Suppressor macrophage (primary cell): ENCODE measurements around the gene BRD1.
"Not testable (repeated sequence)": the region's sequence is repeated elsewhere in the genome, so short reads cannot be mapped to it uniquely, and the experiment has no call there.

Source experiments
- DNase-seq, 4 experiments: peaks; one replicate each; pipeline ENCODE4 v3.0.0-alpha.2; 2020 to 2022

BRD1 gene

DNA sequence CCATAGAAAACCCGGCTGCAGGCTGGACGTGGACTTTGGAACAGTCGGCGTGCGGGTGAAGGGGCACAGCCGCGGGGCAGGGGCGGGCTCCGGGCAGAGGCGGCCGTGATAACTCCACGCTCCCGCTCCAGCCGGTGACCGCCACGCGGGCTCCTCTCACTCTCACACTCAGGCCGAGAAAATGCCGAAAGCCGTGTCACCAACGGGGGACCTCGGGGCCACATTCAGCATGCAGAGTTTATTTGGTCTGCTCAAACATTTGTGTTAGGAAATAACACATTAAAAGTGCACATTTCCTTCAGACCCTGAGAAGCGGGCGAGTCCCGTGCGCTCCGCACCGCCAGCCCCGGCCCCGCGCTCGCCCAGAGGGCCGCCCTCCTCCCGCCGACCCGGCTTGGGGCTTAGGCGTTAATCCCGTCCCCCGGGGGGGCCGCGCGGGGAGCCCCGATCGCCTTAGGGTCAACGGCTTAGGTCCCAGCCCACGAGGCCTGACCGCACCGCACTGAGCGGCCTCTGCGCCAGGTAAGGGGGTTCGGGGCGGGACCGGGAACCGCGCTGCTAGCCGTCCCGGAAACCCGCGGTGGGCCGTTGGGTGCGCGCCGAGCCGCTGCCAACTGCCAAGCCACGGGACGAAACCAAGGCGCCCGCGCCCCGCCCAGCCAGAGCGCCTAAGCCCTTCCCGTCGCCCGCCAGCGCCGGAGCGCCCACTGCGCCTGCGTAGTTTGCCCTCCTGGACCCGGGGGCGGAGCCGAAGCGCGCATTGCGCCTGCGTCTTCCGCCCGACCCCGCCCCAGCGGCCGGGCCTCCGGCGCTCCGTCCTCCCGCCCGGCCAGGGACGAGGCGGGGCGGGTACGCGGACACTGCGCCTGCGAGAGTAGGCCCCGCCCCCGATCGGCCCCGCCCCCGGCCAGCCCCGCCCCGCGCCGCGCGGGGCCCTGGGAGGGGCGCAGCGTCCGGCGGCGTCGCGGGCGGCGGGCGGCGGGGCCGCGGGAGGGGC, 25.5 kb upstream of the BRD1 start, which contains the start of gene ZBED4:
ZBED4 (plus strand) TSS at position 947 of the 997 bp plus-strand sequence. CDS start 29,819 bp downstream, outside the sequence.
- peak; percentile 99 to 100 (median 100) for DNase-seq

DNA sequence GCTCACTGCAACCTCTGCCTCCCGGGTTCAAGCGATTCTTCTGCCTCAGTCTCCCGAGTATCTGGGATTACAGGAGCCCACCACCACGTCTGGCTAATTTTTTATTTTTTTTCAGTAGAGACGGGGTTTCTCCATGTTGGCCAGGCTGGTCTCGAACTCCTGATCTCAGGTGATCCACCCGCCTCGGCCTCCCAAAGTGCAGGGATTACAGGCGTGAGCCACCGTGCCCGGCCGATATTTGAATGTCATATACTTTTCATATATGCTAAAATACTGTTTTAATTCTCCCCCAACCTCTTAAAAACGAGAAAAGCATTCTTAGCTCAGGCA, 24.9 kb upstream of the BRD1 start:
- DNase-seq: not testable (repeated sequence)

DNA sequence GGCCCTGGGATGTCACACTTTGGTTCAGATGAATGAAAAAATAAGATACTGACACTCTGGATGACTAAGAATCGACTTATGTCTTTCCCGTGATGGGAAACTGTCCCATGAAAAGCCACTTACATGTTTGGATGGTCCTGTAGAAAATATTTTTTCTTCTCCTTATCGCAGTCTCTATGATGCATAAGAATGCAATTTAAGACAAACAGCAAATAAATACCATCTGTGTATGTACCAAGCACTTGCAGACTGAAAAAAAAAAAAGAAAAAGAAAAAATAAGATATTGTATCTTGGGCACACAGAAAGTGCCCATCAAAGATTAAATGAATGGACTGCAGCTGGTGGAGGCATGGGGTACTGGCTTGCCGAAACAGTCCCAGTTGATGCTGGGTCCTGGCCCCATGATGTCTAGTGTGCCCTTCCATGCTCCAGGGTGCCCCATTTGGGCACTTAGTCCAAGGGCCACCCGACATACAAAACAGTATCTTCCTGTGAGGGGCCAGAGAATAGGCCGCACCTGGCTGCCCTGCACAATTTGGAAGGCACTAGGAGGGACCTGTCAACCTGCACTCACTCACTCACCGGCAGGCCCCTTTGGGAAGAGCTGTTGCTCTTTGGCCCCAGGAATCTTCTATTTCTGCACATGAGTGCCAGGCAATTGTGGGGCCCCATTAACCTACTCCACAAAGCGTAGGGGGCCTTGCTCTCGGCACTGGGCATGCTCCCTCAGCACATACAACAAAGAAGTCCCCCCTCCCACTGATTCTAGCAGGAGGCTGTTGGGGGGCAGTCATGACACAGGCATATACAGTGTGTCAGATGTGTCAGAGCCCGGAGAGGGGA, 23.5 kb upstream of the BRD1 start:
- DNase-seq: no peak

DNA sequence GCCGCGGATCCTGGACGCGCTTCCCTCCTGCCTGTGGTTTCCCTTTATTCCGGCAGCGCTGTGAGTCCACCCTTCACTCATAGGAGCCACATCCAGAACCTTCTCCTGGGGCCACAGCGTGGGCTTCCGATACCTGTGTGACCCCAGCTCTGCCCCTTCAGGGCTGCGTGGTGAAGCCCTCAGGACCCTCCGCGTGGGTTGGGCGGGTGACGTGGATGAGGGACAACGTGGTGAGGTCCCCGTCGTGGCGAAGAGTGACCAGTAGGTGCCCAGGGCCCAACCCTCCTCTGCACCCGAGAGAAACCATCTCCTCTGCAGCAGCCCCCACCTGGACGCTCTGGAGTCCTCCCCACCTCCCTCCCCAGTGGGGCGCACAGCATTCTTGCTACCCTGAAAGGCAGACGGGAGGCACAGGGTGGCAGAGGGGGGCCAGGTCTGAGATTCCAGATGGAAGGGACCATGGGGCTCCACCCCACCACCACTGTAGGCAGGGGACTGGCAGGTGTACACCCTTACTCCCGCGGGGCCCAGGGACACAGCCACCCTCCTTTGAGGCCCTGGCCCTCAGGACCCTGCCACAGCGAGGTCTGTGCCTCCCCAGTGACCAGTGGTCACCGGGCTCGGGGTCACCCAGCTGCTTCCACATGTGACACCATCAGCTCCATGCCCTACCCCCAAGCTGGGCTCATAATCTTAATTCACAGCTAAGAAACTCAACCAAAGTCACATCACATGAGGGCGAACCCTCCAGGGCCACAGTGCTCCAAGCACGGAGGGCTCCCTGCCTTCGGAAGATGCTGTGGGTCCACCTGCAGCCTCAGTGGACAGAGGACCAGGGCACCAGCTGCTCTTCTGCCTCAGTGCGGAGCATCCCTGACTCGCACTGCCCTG, 22.6 kb upstream of the BRD1 start:
- DNase-seq: peak in 1 of 4 experiments; percentile 20

DNA sequence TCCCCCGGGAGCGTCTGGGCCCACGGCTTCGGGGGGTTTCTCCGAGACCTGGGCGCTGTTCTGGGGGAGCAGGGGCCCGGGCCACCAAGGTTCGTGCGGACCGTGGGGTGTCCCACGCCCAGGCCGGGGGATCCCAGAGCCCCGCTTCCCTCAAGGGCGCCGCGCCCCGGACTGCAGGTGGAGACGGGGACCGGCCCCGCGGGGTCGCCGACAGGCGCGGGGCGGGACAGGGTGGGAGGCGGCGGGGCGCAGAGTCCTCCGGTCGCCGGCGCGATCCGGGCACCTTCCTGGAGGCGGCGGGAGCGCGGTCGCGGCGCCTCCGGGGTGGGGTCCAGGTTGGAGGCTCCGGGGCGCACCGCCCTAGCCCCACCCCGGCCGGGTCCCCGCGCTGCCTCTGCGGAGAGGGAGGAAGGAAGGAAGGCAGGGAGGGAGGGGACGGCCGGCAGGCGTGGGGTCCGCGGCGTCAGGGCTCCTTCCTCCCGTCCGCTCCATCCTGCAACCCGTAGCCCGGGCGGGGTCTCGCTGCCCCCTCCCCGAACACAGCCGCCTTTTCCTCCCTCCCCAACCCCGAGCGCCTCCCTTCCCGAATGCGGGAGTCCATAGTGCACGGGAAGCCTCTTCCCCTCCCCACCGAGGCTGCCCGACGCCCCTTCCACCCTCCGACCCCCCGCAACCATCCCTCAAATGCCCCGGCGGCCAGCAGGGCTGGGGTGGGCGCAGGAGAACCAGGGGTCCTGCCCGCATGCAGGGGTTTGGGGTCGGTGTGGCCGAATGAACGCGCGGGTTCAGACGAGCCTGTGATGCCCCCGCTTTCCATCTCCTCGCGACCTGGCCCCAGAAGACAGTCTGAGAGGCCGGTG, 21.7 kb upstream of the BRD1 start:
- peak in 1 of 4 experiments; percentile 44 for DNase-seq

DNA sequence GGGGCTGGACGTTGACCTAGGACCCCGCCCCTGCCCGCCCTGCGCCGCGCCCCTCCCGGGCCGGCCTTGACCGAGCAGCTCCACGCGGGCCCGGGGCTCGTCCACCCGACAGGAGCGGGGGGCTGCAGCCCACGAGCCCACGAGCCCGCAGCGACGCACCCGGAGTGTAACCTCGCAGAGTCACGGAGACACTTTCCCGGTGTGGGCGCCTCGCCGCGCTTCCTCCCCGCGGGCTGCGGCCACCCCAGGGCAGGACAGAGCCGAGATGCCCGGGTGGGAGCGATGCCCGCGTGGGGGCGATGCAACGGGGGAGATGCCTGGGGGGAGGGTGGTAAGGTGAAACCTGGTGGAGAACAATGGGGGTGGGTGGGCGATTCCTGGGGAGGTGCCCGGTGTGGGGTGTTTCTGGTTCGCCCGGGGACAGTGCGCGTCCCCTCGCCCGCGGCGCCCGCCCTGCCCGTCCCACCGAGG, 21.1 kb upstream of the BRD1 start:
- DNase-seq: peak in 3 of 4 experiments; percentile 25 to 64 (median 53)

DNA sequence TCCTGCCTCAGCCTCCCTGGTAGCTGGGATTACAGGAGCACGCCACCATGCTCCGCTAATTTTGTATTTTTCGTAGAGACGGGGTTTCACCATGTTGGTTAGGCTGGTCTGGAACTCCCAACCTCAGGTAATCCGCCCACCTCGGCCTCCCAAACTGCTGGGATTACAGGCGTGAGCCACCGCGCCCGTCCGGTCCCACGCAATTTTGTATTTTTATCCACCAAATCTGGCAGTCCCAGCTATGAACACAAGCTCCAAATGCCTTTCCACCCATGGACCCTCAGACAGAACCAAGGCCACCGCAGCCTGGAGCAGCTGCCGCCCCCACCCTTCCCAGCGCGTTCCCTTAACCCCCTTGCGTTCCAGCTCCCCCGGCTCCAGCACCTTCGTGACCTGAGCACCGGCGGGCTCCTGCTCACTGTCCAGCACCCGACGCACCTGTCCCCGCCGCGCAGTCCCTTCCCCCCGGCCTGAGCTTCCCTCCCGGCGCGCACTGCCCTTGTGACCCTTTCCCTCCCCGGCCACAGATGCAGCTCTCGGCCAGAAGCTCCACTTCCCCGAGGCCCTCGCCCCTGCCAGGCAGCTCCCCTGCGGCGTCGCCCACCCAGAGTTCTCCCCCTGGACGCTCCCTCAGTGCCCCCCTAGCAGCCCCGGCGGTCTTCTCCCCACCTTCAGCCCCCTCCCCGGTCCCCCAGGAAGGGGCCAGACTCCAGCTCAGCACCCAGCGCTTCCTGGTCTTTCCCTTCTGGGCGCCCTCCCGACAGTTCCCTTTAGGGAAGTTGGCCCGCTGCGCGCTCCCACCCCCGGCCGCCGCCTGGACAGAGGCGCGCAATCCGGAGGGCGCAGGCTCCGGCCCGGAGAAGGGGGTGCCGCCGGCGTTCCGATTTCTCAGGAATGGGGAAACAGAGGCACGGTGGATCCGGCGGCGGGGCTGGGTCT, 20.3 kb upstream of the BRD1 start:
- peak; percentile 77 to 92 (median 84) for DNase-seq

DNA sequence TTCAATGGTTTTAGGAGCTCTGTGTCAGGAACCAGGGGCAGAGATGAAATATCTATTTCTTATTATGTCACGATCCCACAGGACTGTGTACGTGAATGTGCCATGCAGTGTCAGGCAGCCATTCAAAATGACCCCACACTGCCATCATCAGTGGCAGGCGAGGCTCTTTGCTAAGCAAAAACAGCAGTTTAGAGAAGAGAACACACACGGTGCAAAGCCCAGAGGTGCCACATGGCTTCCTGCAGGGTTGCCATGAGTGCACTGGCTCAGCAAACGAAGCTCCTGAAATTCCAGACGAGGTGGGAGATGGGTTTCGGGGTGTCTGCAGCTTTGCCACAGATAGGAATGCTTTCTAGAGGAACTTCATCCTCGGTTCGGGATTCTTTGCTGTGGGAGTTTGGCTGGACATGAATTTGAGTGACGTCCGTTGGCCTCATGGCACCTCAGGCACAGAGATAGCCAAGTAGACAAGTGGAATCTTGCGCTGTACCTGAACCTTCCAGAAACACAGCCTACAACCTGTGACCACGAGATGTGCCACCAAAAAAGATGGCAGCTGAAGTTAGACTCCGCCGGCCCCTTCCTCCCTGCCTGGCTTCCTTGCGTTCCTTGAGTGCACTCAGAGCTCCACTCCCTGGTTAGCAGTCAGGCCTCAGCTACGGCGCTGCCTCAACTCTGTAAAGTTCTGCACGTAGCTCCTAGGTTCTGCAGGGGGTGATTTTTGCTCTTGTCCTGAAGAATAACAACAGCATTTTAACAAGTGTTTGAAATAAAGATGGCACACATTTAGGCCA, 18.2 kb upstream of the BRD1 start:
- DNase-seq: no peak

DNA sequence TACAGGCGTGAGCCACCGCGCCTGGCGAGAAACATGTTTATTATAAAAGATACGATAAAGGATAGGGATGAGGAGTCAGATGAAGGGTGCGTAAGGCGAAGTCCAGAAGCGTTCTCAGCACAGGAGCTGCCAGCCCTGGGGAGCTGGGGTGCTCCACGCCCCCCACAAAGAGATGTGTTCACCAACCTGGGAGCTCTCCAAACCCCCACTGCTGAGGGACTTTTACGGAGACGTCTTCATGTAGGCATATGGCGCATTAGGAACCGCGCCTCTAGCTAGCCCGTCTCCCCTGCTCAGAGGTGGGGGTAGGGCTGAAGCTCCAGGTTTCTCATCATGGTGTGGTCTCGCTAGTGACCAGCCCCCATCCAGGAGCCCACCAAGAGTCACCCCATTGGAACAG, 17.6 kb upstream of the BRD1 start:
- no peak for DNase-seq

DNA sequence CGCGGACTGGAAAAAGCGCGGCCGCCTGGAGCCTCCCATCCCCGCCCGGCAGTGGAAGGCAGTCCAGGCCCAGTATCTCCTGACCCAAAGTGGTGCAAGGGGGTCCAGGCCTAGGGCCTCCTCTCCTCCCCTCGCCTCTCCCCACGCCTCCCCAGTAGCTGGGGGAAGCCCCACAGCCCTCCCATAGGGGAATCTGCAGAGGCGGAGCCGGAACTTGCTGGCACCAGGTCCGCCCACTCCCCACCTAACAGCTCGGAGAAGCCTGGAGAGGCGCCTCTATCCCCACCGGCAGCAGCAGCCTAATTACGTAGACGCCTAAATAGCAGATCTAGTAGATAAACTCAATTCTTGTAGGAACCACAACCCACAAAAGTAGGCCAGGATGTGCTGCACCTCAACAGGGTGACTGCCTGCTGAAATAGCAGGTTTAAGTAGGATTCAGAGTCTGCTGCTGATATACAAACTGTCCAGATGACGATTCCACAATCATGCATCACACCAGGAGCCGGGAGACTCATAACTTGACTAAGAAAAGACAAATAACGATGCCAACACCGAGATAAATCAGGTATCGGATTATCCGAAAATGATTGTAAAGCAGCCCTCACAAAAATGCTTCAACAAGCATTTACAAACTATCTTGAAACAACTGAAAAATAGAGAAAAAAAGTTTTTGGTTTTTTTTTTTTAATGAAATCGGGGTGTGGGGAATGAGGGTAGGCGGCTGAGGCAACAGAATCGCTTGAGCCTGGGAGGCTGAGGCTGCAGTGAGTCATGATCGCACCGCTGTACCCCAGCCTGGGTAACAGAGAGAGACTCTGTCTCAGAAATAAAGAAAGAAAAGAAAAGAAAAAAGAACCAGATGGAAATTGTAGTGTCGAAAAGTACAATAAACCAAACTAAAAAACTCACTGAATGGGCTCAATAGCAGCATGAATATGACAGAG, 11.4 kb upstream of the BRD1 start:
- peak; percentile 39 to 79 (median 66) for DNase-seq

DNA sequence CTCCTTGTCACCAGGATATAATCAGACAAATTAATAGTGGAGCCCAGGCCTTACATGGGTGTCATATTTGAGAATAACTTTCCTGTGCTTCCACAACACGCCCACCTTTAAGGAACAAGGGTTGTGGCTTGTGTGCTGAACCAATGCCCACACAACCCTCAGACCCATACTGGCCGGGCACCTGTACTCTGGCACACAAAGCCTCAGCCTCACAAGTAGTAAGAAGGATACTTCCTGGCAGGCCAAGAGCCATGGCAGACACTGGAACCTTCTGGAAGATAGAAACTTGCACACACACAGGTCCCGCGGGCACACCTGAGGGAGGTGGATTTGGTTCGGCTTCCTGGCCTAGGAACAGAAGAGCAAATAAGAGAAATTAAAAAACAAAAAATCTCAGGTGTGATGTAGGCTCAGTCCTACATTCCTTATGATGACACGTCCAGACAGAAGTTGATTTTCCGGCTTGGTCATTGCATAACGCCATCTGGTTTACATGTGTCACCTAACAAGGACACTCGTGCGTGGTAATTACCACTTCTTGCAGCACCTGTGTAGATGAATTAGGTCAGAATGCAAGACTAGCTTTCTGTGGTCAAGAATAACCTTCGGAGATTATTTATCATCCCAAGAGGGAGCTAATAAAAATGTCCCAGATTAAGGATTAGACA, 5.8 kb upstream of the BRD1 start:
- no peak for DNase-seq

DNA sequence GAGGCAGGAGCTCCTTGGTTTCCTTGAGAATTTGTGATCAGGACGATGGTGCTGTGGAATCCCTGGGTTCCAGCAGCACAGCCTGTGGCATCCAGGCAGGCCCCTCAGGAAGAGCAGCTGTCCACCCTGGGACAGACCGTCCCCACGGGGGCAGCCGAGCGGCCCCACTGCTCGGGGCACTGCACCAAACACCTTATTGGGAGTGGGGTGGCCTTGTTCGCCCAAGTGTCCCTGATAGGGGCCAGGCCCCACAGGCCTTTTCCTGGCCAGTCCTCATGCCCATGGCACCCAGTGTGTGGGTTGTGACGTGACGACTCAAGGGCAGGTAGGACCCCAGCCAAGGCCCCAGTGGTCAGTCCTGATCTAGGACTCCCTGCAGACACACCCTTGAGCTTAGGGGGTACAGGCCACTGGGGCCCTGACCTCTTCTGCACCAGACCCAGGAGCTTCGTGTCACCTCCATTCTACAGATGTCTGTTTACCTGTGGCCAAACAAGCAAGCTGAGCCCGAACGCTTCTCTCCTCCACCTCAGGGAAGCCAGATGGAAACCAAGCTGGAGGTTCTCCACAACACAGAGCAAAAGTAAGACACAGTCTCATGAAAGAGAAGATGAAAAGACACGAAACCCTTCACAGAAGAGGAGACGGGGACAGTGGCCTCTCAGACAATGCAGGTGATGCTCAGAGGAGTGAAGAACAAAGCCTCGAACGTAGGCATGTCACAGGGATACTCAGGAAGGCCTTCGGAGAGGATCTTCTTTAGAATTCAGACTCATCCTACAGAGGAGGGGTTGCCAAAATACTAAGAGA, 1.6 kb upstream of the BRD1 start:
- DNase-seq: no peak

DNA sequence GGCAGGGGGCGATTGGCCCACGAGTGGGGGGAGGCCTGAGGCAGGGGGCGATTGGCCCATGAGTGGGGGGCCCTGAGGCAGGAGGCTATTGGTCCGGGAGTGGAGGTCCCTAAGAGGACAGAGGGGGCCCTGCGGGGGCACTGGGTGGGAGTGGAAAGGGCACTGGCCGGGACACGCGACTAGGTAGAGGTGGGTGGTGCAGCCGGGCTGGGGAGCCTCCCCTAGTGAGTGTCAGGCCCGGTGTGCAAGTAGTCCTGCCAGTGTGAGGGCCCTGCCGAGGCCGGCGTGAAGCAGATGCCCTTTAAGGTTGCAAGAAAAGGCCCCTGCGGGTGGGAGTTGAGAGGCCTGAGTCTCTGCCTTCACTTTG, 909 bp upstream of the BRD1 start:
- no peak for DNase-seq

DNA sequence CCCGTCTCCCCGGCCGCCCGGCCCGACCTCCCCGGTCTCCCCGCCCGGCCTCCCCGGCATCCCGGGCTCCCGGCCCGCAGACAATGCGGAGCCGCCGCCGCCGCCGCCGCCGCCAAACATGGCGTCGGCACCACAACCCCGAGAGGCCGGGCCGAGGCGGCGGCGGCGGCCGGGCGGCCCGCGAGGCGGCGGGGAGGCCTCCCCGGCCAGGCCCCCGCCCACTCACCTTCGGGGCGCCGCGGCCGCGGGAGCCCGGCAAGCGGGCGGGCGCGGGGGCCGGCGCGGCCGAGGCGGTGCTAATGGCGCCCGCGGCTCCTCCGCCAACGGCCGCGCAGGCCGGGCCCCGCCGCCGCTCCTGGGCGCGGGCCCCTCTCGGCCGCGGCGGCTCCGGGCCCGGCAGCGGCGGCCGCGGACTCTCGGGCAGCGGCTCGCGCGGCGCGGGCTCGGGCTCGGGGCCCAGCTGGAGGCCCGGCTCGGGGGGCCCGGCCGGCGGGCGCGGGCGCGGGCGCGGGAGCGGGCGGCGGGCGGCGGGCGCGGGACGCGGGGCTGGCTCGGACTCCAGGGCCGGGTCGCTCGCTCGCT, 311 bp downstream of the BRD1 start:
- peak; percentile 48 to 82 (median 65) for DNase-seq

DNA sequence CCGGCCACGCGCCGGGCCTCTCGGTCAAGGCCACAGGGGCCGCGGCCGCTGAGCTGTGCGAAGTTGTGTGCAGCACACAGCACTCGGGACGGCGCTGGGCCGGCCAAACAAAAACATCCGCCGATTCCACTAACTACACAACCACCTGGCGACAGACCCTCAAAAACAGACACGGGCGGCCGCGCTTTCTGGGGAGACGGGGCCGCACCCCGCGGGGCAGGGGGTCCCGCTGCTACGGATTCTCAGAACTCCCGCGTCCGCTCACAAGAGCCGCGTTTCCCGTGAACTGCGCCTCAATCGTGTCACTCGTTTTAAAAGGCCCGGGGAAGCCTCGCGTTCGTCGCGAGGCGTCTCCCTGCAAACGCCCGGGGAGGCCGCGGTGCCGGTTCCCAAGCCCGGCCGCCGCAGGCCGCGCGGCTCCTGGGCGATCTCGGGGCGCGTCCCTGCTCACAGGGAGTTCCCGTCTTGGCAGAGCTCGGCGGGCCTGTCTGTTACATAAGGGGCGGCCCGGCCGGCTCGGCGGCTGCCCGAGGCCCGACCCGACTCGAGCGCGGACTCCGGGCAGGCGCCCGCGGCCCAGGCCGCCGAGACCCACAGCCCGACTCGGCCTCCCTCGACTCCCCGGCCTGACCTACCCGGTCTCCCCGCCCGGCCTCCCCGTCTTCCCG, 936 bp downstream of the BRD1 start:
- peak; percentile 51 to 79 (median 66) for DNase-seq
